HG02642 (cell line): ENCODE results near the gene ZNF346.
A peak's percentile ranks its signal among the peaks of the same experiment; 100 is the strongest.
"Not testable (repeated sequence)": the region's sequence is repeated elsewhere in the genome, so short reads cannot be mapped to it uniquely, and the experiment has no call there.

Source experiments
- ATAC-seq: cut with Tn5 transposase; IDR thresholded peaks from one replicate; pipeline ENCODE4 v1.9.1; 2021; ENCODE audit warnings: mild to moderate bottlenecking; ENCODE audit not compliant: unreplicated experiment, poor library complexity

ZNF346 gene

GRCh38 chr5:177006265-177006972 lies 16.1 kb upstream of the ZNF346 start, which contains the start of gene UIMC1:
TSS of gene UIMC1 (minus strand) at chr5:177006779. CDS start at chr5:176982615, 24,164 bp downstream.
- peak; percentile 82 for ATAC-seq

- no peak for ATAC-seq
Observed at GRCh38 chr5:177008716-177009115, 13.8 kb upstream of the ZNF346 start.

GRCh38 chr5:177010153-177010552 lies 12.3 kb upstream of the ZNF346 start:
- no peak for ATAC-seq

GRCh38 chr5:177015156-177015555 lies 7.3 kb upstream of the ZNF346 start:
- no peak for ATAC-seq

- ATAC-seq, result no peak
Observed at GRCh38 chr5:177018341-177018740, 4.2 kb upstream of the ZNF346 start.

- no peak for ATAC-seq
Observed at GRCh38 chr5:177020033-177020432, 2.5 kb upstream of the ZNF346 start.

- no peak for ATAC-seq
Observed at GRCh38 chr5:177023303-177023664, 788 bp downstream of the ZNF346 start.

- no peak for ATAC-seq
Observed at GRCh38 chr5:177024559-177024958, 2.1 kb downstream of the ZNF346 start.

- no peak for ATAC-seq
Observed at GRCh38 chr5:177025101-177025601, 2.7 kb downstream of the ZNF346 start.

- ATAC-seq, result no peak
Observed at GRCh38 chr5:177027665-177028064, 5.2 kb downstream of the ZNF346 start.

GRCh38 chr5:177029498-177029897 lies 7.0 kb downstream of the ZNF346 start:
- no peak for ATAC-seq

GRCh38 chr5:177035976-177036375 lies 13.5 kb downstream of the ZNF346 start:
- ATAC-seq, result no peak

- ATAC-seq, result no peak
Observed at GRCh38 chr5:177036443-177036842, 13.9 kb downstream of the ZNF346 start.

- ATAC-seq, result no peak
Observed at GRCh38 chr5:177036921-177037320, 14.4 kb downstream of the ZNF346 start.

- ATAC-seq, result no peak
Observed at GRCh38 chr5:177040814-177041420, 18.4 kb downstream of the ZNF346 start.

GRCh38 chr5:177041936-177042335 lies 19.4 kb downstream of the ZNF346 start:
- no peak for ATAC-seq

- no peak for ATAC-seq
Observed at GRCh38 chr5:177043114-177043513, 20.6 kb downstream of the ZNF346 start.

- no peak for ATAC-seq
Observed at GRCh38 chr5:177043958-177044357, 21.5 kb downstream of the ZNF346 start.

- no peak for ATAC-seq
Observed at GRCh38 chr5:177044641-177045040, 22.1 kb downstream of the ZNF346 start.

GRCh38 chr5:177045631-177046030 lies 23.1 kb downstream of the ZNF346 start:
- no peak for ATAC-seq

- ATAC-seq, result not testable (repeated sequence)
Observed at GRCh38 chr5:177048531-177048930, 26.0 kb downstream of the ZNF346 start.

GRCh38 chr5:177049285-177049684 lies 26.8 kb downstream of the ZNF346 start:
- ATAC-seq, result no peak
